ENCODE data around the gene TTLL11.
A peak's percentile ranks its signal among the peaks of the same experiment; 100 is the strongest.

The TTLL11 gene, protein sequence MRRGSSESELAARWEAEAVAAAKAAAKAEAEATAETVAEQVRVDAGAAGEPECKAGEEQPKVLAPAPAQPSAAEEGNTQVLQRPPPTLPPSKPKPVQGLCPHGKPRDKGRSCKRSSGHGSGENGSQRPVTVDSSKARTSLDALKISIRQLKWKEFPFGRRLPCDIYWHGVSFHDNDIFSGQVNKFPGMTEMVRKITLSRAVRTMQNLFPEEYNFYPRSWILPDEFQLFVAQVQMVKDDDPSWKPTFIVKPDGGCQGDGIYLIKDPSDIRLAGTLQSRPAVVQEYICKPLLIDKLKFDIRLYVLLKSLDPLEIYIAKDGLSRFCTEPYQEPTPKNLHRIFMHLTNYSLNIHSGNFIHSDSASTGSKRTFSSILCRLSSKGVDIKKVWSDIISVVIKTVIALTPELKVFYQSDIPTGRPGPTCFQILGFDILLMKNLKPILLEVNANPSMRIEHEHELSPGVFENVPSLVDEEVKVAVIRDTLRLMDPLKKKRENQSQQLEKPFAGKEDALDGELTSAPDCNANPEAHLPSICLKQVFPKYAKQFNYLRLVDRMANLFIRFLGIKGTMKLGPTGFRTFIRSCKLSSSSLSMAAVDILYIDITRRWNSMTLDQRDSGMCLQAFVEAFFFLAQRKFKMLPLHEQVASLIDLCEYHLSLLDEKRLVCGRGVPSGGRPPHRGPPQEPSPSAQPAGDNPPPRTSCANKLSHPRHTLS

DNA sequence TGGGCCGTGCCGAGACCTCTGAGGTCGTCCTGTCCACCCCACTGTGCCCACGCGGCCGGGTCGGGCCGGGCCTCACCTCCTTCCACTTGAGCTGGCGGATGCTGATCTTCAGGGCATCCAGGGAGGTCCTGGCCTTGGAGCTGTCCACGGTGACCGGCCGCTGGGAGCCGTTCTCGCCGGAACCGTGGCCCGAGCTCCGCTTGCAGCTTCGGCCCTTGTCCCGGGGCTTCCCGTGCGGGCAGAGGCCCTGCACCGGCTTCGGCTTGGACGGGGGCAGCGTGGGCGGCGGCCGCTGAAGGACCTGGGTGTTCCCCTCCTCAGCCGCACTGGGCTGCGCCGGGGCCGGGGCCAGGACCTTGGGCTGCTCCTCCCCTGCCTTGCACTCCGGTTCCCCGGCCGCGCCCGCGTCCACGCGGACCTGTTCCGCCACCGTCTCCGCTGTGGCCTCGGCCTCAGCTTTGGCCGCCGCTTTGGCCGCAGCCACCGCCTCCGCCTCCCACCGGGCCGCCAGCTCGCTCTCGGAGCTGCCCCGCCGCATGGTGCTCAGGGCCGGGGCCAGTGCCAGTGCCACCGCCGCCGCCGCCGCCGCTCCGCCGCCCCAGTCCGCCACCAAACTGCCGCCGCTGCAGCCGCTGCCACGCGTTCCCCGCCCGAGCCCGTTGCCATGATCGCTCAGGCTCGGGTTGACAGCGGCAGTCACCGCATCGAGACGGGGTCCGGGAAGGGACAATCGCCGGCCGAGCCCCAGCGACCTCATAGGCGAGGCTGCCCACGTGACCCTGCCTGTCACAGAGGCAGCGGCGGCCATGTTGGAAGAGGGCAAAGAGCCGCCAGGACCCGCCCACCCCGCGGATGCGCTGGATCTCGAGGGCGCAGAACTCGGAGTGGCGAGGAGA is at the start of gene TTLL11:
Gene TTLL11 (minus strand): TSS at position 698 of the 896 bp plus-strand sequence. CDS start 160 bp downstream, at position 538.
- peak; percentile 97 for DNase-seq (ENCODE audit: low spot score)
- TF ChIP-seq, protein P1, sequence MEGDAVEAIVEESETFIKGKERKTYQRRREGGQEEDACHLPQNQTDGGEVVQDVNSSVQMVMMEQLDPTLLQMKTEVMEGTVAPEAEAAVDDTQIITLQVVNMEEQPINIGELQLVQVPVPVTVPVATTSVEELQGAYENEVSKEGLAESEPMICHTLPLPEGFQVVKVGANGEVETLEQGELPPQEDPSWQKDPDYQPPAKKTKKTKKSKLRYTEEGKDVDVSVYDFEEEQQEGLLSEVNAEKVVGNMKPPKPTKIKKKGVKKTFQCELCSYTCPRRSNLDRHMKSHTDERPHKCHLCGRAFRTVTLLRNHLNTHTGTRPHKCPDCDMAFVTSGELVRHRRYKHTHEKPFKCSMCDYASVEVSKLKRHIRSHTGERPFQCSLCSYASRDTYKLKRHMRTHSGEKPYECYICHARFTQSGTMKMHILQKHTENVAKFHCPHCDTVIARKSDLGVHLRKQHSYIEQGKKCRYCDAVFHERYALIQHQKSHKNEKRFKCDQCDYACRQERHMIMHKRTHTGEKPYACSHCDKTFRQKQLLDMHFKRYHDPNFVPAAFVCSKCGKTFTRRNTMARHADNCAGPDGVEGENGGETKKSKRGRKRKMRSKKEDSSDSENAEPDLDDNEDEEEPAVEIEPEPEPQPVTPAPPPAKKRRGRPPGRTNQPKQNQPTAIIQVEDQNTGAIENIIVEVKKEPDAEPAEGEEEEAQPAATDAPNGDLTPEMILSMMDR (IDR thresholded peaks at IDR 0.05; ENCODE audit: extremely low read depth, missing control alignments): no peak

DNA sequence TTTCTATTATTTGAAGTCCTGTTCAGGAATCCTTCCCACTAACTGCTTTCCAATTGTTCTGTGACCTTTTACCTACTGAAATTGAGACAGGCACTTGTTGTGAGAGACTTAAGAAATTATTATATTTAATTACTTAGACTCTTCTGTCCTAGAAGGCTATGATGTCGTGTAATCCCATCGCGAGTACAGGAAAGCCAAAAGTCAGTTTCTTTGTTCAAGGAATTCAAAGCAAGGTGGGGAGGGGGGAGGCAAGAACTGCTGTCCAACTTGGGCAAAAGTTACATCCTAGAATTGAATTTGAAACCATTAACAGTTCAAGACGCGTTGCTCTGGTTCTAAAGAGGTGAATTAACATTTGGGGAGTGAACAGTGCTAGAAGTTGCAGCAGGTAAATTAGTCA is 48.6 kb upstream of the TTLL11 start:
- DNase-seq (ENCODE audit: low spot score): no peak
- TF ChIP-seq, protein P1 (IDR thresholded peaks at IDR 0.05; ENCODE audit: extremely low read depth, missing control alignments): no peak

DNA sequence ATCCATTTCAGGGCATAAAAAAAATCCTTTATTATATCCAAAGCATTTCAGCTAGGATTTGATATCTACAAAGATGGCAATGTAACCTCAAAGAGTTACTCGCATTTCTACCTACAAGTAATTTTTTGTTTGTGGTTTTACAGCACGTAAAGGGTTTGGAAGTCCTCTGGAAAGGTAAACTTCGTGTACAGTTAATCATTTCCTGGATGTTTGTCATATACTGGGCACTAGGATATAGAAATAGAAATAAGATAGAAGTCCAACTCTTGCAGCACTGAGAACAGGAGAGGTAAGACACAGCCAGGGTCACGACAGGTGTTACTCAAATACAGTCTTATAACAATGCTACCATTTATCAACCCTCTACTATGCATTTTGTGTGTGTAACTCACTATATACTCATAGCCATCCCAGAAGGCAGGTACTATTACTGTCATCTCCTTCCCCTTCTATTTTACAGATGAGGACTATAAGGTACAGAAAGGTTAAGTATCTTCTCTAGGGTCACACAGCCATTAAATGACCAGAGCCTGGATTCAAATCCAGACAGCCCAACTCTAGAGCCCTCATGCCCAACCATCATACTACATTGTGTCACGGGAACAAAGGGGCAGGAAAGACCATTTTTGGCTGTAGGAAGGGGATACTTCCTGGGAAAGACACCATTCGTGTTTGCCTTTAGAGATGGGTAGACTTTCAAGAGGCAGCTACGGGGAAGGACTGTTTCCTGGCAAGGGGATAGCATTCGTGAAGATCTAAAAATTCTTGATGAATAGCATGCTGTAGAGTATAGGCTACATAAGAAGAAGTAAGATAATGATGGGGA is 47.5 kb upstream of the TTLL11 start:
- DNase-seq (ENCODE audit: low spot score): no peak
- TF ChIP-seq, protein P1 (IDR thresholded peaks at IDR 0.05; ENCODE audit: extremely low read depth, missing control alignments): no peak

DNA sequence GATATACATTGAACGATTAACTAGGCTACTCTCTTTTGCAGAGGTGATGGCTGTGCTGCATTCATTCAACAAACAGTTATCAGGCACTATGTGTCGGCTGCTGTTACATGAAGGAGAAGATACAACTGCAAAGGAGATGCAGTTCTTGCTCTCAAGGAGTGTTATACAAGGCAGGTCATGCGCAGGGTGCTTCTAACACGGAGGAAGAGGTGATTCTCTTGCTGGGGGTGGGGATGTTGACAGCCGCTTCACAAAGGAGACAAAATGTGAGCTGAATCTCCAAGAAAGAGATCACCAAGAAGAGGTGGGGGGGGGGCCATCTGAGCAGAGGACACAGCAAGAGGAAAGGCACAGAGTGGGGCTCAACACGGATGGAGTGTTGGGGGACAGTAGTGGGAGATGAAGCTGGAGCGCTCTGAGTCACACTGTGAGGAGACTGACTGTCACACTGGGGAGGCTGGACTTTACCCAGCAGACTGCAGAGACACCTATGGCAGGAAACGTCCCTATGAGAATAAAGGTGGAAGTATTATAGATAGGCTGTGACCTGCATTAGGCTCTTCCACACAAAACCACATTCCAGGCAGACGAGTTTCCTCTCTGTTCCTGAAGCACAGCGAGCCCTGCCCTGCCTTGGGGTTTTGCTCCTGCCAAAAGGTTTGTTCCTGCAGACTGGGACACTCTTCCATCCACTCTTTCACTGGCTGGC is 45.6 kb upstream of the TTLL11 start:
- DNase-seq (ENCODE audit: low spot score): no peak
- TF ChIP-seq, protein P1 (IDR thresholded peaks at IDR 0.05; ENCODE audit: extremely low read depth, missing control alignments): no peak

DNA sequence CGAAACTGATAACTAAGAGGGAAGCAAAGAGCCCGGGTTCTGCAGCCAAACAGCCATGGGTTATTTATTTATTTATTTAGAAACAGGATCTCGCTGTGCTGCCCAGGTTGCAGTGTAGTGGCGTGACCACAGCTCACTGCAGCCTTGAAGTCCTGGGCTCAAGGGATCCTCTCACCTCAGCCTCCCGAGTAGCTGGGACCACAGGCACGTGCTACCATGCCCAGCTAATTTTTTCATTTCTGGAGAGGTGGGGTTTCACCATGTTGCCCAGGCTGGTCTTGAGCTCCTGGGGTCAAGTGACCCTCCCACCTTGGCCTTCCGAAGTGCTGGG is 42.4 kb upstream of the TTLL11 start:
- DNase-seq (ENCODE audit: low spot score): no peak
- TF ChIP-seq, protein P1 (IDR thresholded peaks at IDR 0.05; ENCODE audit: extremely low read depth, missing control alignments): no peak

DNA sequence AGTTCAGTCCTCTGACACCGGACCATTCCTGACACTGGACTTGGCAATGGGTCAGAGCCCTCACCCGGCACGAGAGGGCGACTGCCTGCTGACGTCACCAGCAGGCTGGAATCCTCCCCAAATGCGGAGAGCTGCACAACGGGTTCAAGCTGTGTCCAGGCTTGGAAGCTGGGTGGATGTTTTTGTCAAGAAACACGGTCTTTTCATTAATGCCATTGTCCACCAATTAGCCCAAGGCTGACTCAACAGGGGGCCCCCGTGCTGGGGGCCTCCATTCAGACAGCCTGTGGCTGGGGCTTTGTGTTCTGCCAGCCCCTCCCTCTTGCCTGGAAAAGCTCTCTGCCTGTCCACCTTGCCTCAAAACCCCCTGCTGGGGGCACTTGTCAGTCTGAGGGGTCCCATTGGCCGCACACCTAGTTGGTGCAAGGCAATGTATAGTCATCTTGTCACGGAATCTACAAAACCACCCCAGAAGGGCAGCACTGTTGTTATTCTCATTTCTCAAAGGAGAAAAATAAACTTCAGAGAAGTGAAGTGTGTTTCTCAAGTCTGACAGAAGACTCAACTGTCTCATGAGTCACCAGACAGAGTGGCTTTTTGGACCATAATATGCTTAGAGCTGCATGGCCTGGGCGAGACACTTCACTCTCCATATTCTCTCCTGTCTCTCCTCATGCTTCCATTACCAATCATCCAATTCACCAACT is 41.9 kb upstream of the TTLL11 start:
- no peak for DNase-seq (ENCODE audit: low spot score)
- TF ChIP-seq, protein P1 (IDR thresholded peaks at IDR 0.05; ENCODE audit: extremely low read depth, missing control alignments): no peak
